Measurements from ENCODE around the gene ASTN1. TPM values are rescaled to one million over a fixed set of nuclear protein-coding genes. Genes with fewer than 3 reads are reported as not detected.

The ASTN1 gene
- total and polyA plus RNA-seq, 4 donors, result 33.4 to 127 (median 82.8) TPM

DNA sequence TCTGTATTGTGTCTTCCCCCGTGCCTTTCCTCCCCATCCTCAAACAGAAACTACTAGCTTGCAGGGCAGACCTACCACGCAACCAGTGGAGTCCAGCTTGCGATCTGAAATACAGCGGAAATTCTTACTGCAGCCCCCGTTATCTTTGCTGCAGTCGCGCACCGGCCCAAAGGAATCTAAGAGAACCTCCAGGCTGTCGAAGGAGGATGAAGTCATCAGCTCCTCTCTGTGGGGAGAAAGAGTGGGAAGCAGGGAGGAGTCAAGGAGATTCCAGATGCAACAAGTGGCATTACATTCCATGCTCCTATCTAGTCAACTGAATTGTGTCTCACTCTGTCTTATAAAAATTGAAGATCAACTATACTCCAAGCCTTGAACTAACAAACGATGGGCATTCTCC, 206.9 kb downstream of the ASTN1 start:
- 97% methylated on average over 8 of the region's 10 CpGs for WGBS (ENCODE audit: insufficient coverage)

DNA sequence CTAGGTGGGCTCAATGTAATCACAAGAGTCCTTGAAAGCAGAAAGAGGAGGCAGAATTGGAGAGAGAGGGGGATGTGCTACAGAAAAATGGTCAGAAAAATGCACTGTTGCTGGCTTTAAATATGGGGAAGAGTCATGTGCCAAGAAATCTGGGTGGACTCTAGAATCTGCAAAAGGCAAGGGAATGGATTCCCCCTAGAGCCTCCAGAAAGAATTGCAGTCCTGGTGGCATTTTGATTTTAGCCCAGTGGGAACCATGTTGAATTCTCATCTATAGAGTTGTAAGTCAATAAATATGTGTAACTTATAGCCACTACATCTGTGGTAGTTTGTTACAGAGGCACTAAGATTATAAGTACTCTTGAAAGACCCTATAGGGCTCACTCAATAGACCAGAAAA, 210.3 kb downstream of the ASTN1 start:
- peaks cover 8% of the 10 kb centered on the region for H3K4me1 ChIP-seq (ENCODE audit: control insufficient read depth, insufficient read depth, low read length)
- no peaks in the 10 kb centered on the region for H3K27me3 ChIP-seq (ENCODE audit: control insufficient read depth, insufficient read depth, low read length)
- no peak overlapping the region for H3K4me3 ChIP-seq (ENCODE audit: low read depth, low read length)
- H3K9me3 ChIP-seq (ENCODE audit: control insufficient read depth, insufficient read depth, low read length), result no peaks in the 10 kb centered on the region
- no peak overlapping the region for H3K27ac ChIP-seq (ENCODE audit: low read depth, low read length)
- H3K36me3 ChIP-seq (ENCODE audit: control insufficient read depth, insufficient read depth, low read length), result peaks cover 13% of the 10 kb centered on the region
- no peak for DNase-seq (ENCODE audit: low read depth in 4 of 6, low spot score in 6 of 6)

More for the DNA sequence above, 206.9 kb downstream of the ASTN1 start:
- Histone ChIP-seq H3K27me3 (ENCODE audit: control insufficient read depth, insufficient read depth, low read length) (no peaks in the 10 kb centered on the region), H3K9me3 (ENCODE audit: control insufficient read depth, insufficient read depth, low read length) (no peaks in the 10 kb centered on the region), H3K36me3 (ENCODE audit: control insufficient read depth, insufficient read depth, low read length) (peaks cover 8% of the 10 kb centered on the region), H3K27ac (ENCODE audit: low read depth, low read length) (no peak overlapping the region), H3K4me3 (ENCODE audit: low read depth, low read length) (no peak overlapping the region), H3K4me1 (ENCODE audit: control insufficient read depth, insufficient read depth, low read length) (peaks cover 12% of the 10 kb centered on the region)
- no peak for DNase-seq (ENCODE audit: low read depth in 4 of 6, low spot score in 6 of 6)

- Histone ChIP-seq H3K4me1 (ENCODE audit: control insufficient read depth, insufficient read depth, low read length) (no peaks in the 10 kb centered on the region), H3K4me3 (ENCODE audit: low read depth, low read length) (no peak overlapping the region), H3K9me3 (ENCODE audit: control insufficient read depth, insufficient read depth, low read length) (no peaks in the 10 kb centered on the region), H3K27me3 (ENCODE audit: control insufficient read depth, insufficient read depth, low read length) (no peaks in the 10 kb centered on the region), H3K27ac (ENCODE audit: low read depth, low read length) (no peak overlapping the region), H3K36me3 (ENCODE audit: control insufficient read depth, insufficient read depth, low read length) (peaks cover 8% of the 10 kb centered on the region)
- WGBS (ENCODE audit: insufficient coverage), result 100% methylated on average over 1 of the region's 2 CpGs
- peak in 1 of 6 donors; percentile 62 for DNase-seq (ENCODE audit: low read depth in 4 of 6, low spot score in 6 of 6)
These were observed 213.7 kb downstream of the ASTN1 start for GRCh38 chr1:176950736-176951324.

- DNase-seq (ENCODE audit: low read depth in 4 of 6, low spot score in 6 of 6), result peak in 2 of 6 donors; percentile 26 to 27
- Histone ChIP-seq H3K4me1 (ENCODE audit: control insufficient read depth, insufficient read depth, low read length) (no peaks in the 10 kb centered on the region), H3K36me3 (ENCODE audit: control insufficient read depth, insufficient read depth, low read length) (peaks cover 8% of the 10 kb centered on the region), H3K27ac (ENCODE audit: low read depth, low read length) (no peak overlapping the region), H3K27me3 (ENCODE audit: control insufficient read depth, insufficient read depth, low read length) (no peaks in the 10 kb centered on the region), H3K4me3 (ENCODE audit: low read depth, low read length) (no peak overlapping the region), H3K9me3 (ENCODE audit: control insufficient read depth, insufficient read depth, low read length) (no peaks in the 10 kb centered on the region)
- 45% methylated on average over 16 of the region's 17 CpGs for WGBS (ENCODE audit: insufficient coverage)
These were observed 215.4 kb downstream of the ASTN1 start for GRCh38 chr1:176949033-176949662.

DNA sequence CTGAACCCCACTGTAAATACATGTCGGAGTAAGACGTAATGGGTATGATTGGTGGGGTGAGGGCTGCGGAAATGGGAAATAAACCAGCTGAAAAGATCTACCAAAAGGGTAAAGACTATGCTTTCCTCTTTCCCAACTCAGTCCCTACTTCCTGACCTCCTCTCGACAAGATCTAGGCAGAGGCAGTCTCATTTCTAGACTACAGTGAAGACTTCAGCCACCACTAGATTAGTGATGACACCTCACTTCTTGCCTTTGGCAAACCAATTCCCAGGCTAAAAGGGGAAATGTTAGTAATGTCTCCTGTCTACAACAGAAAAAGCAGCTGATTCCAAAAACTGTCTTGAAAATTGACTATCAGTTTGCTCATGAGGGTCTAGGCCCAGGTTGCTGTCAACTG, 219.9 kb downstream of the ASTN1 start:
- Histone ChIP-seq H3K4me3 (ENCODE audit: low read depth, low read length) (no peak overlapping the region), H3K36me3 (ENCODE audit: control insufficient read depth, insufficient read depth, low read length) (peaks cover 13% of the 10 kb centered on the region), H3K27me3 (ENCODE audit: control insufficient read depth, insufficient read depth, low read length) (no peaks in the 10 kb centered on the region), H3K9me3 (ENCODE audit: control insufficient read depth, insufficient read depth, low read length) (no peaks in the 10 kb centered on the region), H3K4me1 (ENCODE audit: control insufficient read depth, insufficient read depth, low read length) (no peaks in the 10 kb centered on the region), H3K27ac (ENCODE audit: low read depth, low read length) (no peak overlapping the region)
- WGBS (ENCODE audit: insufficient coverage), result no CpG with 5 or more reads among the region's 4 CpGs
- no peak for DNase-seq (ENCODE audit: low read depth in 4 of 6, low spot score in 6 of 6)

- no peak for DNase-seq (ENCODE audit: low read depth in 4 of 6, low spot score in 6 of 6)
- H3K4me1 ChIP-seq (ENCODE audit: control insufficient read depth, insufficient read depth, low read length), result no peaks in the 10 kb centered on the region
- 91% methylated on average over 2 of the region's 4 CpGs for WGBS (ENCODE audit: insufficient coverage)
- peaks cover 11% of the 10 kb centered on the region for H3K36me3 ChIP-seq (ENCODE audit: control insufficient read depth, insufficient read depth, low read length)
- H3K9me3 ChIP-seq (ENCODE audit: control insufficient read depth, insufficient read depth, low read length), result no peaks in the 10 kb centered on the region
- no peak overlapping the region for H3K4me3 ChIP-seq (ENCODE audit: low read depth, low read length)
- H3K27me3 ChIP-seq (ENCODE audit: control insufficient read depth, insufficient read depth, low read length), result no peaks in the 10 kb centered on the region
- H3K27ac ChIP-seq (ENCODE audit: low read depth, low read length), result no peak overlapping the region
These were observed 220.7 kb downstream of the ASTN1 start for GRCh38 chr1:176943783-176944182.

- no peaks in the 10 kb centered on the region for H3K9me3 ChIP-seq (ENCODE audit: control insufficient read depth, insufficient read depth, low read length)
- DNase-seq (ENCODE audit: low read depth in 4 of 6, low spot score in 6 of 6), result no peak
- WGBS (ENCODE audit: insufficient coverage), result 80% methylated on average over 1 of the region's 1 CpG
- no peaks in the 10 kb centered on the region for H3K4me1 ChIP-seq (ENCODE audit: control insufficient read depth, insufficient read depth, low read length)
- no peak overlapping the region for H3K27ac ChIP-seq (ENCODE audit: low read depth, low read length)
- H3K27me3 ChIP-seq (ENCODE audit: control insufficient read depth, insufficient read depth, low read length), result no peaks in the 10 kb centered on the region
- H3K4me3 ChIP-seq (ENCODE audit: low read depth, low read length), result no peak overlapping the region
- H3K36me3 ChIP-seq (ENCODE audit: control insufficient read depth, insufficient read depth, low read length), result peaks cover 11% of the 10 kb centered on the region
These were observed 222.2 kb downstream of the ASTN1 start for GRCh38 chr1:176942346-176942745.

GRCh38 chr1:176939993-176940392, 224.5 kb downstream of the ASTN1 start:
- Histone ChIP-seq H3K36me3 (ENCODE audit: control insufficient read depth, insufficient read depth, low read length) (peaks cover 18% of the 10 kb centered on the region), H3K27ac (ENCODE audit: low read depth, low read length) (no peak overlapping the region), H3K4me1 (ENCODE audit: control insufficient read depth, insufficient read depth, low read length) (no peaks in the 10 kb centered on the region), H3K9me3 (ENCODE audit: control insufficient read depth, insufficient read depth, low read length) (no peaks in the 10 kb centered on the region), H3K27me3 (ENCODE audit: control insufficient read depth, insufficient read depth, low read length) (no peaks in the 10 kb centered on the region), H3K4me3 (ENCODE audit: low read depth, low read length) (no peak overlapping the region)
- no peak for DNase-seq (ENCODE audit: low read depth in 4 of 6, low spot score in 6 of 6)
- 100% methylated on average over 2 of the region's 2 CpGs for WGBS (ENCODE audit: insufficient coverage)

- Histone ChIP-seq H3K27ac (ENCODE audit: low read depth, low read length) (no peak overlapping the region), H3K4me3 (ENCODE audit: low read depth, low read length) (no peak overlapping the region), H3K9me3 (ENCODE audit: control insufficient read depth, insufficient read depth, low read length) (no peaks in the 10 kb centered on the region), H3K36me3 (ENCODE audit: control insufficient read depth, insufficient read depth, low read length) (peaks cover 13% of the 10 kb centered on the region), H3K4me1 (ENCODE audit: control insufficient read depth, insufficient read depth, low read length) (peaks cover 3% of the 10 kb centered on the region), H3K27me3 (ENCODE audit: control insufficient read depth, insufficient read depth, low read length) (no peaks in the 10 kb centered on the region)
- DNase-seq (ENCODE audit: low read depth in 4 of 6, low spot score in 6 of 6), result no peak
- WGBS (ENCODE audit: insufficient coverage), result no CpG with 5 or more reads among the region's 1 CpG
These were observed 226.1 kb downstream of the ASTN1 start for GRCh38 chr1:176938375-176938774.

DNA sequence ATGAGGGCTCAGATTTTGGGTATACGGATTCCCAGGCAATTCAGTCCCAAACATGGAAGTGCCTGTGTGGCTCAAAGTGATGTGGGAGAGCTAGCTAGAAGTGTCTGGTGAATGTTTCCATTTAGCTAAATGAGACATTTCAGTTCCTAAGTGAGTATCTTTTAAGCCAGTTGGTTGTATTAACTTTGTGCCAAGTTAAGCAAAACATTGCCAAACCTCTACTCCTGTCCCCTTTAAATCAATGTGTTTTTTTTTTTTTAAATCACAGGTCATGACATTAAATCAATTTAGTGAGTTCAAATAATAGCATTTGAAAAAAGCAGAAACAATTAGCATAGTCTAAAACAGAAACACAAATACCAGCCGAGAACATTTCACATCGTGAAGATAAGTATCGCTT, 230.1 kb downstream of the ASTN1 start:
- DNase-seq (ENCODE audit: low read depth in 4 of 6, low spot score in 6 of 6), result no peak
- Histone ChIP-seq H3K27me3 (ENCODE audit: control insufficient read depth, insufficient read depth, low read length) (no peaks in the 10 kb centered on the region), H3K4me1 (ENCODE audit: control insufficient read depth, insufficient read depth, low read length) (peaks cover 3% of the 10 kb centered on the region), H3K4me3 (ENCODE audit: low read depth, low read length) (no peak overlapping the region), H3K9me3 (ENCODE audit: control insufficient read depth, insufficient read depth, low read length) (no peaks in the 10 kb centered on the region), H3K27ac (ENCODE audit: low read depth, low read length) (no peak overlapping the region), H3K36me3 (ENCODE audit: control insufficient read depth, insufficient read depth, low read length) (peaks cover 14% of the 10 kb centered on the region)
- WGBS (ENCODE audit: insufficient coverage), result 91% methylated on average over 1 of the region's 4 CpGs

Measured in spinal cord (tissue), 10 donors.